Uterus (tissue), 4 donors: ENCODE data around the gene PLA2G4B. TPM values are rescaled to one million over a fixed set of nuclear protein-coding genes. Genes with fewer than 3 reads are reported as not detected.

Source experiments
- DNase-seq, 2 donors: peaks; one replicate each; pipeline ENCODE4 v3.0.0-alpha.2; 2019 to 2020
- H3K27ac ChIP-seq, 2 donors: fragments of 200-600 bp; sonication (generic); 1 replicate in 1 of 2; 2 replicates in 1 of 2; pipeline ENCODE4 v1.5.1; 2016 to 2018
- H3K27me3 ChIP-seq, 2 donors: fragments of 200-600 bp; sonication (generic); one replicate each; pipeline ENCODE4 v1.5.1; 2018 to 2019; ENCODE audit warnings: control low read depth in 1 of 2
- H3K36me3 ChIP-seq, 2 donors: fragments of 200-600 bp; sonication (generic); one replicate each; pipeline ENCODE4 v1.5.1; 2019; ENCODE audit warnings: control low read depth in 1 of 2
- H3K4me1 ChIP-seq, 2 donors: fragments of 200-600 bp; sonication (generic); one replicate each; pipeline ENCODE4 v1.5.1; 2018 to 2019; ENCODE audit warnings: control low read depth in 1 of 2
- H3K4me3 ChIP-seq, 2 donors: fragments of 200-600 bp; sonication (generic); 1 replicate in 1 of 2; 2 replicates in 1 of 2; pipeline ENCODE4 v1.5.1; 2018 to 2019; ENCODE audit warnings: mild to moderate bottlenecking in 1 of 2
- H3K9me3 ChIP-seq, 2 donors: fragments of 200-600 bp; sonication (generic); one replicate each; pipeline ENCODE4 v1.5.1; 2019; ENCODE audit warnings: control low read depth in 1 of 2
- CTCF ChIP-seq, 4 experiments: fragments of 200-600 bp in 2 of 4; fragments of 450-650 bp in 2 of 4; sonication (generic) in 2 of 4; IDR thresholded peaks; one replicate each; pipeline ENCODE4 v1.5.1; 2016 to 2019; ENCODE audit warnings: antibody characterized with exemption in 4 of 4, mild to moderate bottlenecking in 2 of 4, moderate library complexity in 1 of 4
- POLR2A ChIP-seq, 2 donors: fragments of 450-650 bp; IDR thresholded peaks; one replicate each; pipeline ENCODE4 v1.6.1; 2016; ENCODE audit warnings: antibody characterized with exemption in 2 of 2, mild to moderate bottlenecking in 1 of 2, moderate library complexity in 1 of 2
- intact Hi-C: fragments of 100-400 bp; cut with DNase I; formaldehyde crosslinking; loops from one replicate; pipeline ENCODE4 v1.15.1; 2023; ENCODE audit warnings: low total_unique reads
- total RNA-seq, 4 donors: library from RNA; depleted of rRNA in 3 of 4; stranded (reverse); fragments of >200 nt in 3 of 4; gene quantifications; one replicate each; pipeline versions ENCODE4 v1.1.0 to v1.2.4, GENCODE V29; 2014 to 2023
- donor health status: DM: yes; HTN: yes; CAD: no.

Gene PLA2G4B
- total RNA-seq, 4 donors from 2014 or later: 3.5 to 91.2 (median 7.1) TPM

- H3K27ac ChIP-seq: no peak overlapping the region
- no peak for TF ChIP-seq CTCF (IDR thresholded peaks at IDR 0.05)
- TF ChIP-seq POLR2A (IDR thresholded peaks at IDR 0.05): no peak
- DNase-seq: no peak
- H3K4me3 ChIP-seq: no peak overlapping the region
- H3K9me3 ChIP-seq: no peaks in the 10 kb centered on the region
- no peaks in the 10 kb centered on the region for H3K4me1 ChIP-seq
- no peaks in the 10 kb centered on the region for H3K36me3 ChIP-seq
- intact Hi-C loops: no loop called here
- no peaks in the 10 kb centered on the region for H3K27me3 ChIP-seq
These were observed 10.0 kb downstream of the PLA2G4B start for GRCh38 chr15:41848631-41849030.

GRCh38 chr15:41849204-41849603, 10.6 kb downstream of the PLA2G4B start:
- Histone ChIP-seq H3K27ac (no peak overlapping the region), H3K36me3 (no peaks in the 10 kb centered on the region), H3K4me3 (no peak overlapping the region), H3K27me3 (no peaks in the 10 kb centered on the region), H3K4me1 (no peaks in the 10 kb centered on the region), H3K9me3 (no peaks in the 10 kb centered on the region)
- TF ChIP-seq POLR2A (IDR thresholded peaks at IDR 0.05): no peak
- TF ChIP-seq CTCF (IDR thresholded peaks at IDR 0.05): no peak
- intact Hi-C loops: no loop called here
- DNase-seq: no peak

- intact Hi-C loops: loop anchor here (10.0 kb wide), 1 partner anchor 65 kb away; no protein-coding TSS in a partner anchor
- H3K36me3 ChIP-seq: no peaks in the 10 kb centered on the region
- no peak for DNase-seq
These were observed 11.2 kb downstream of the PLA2G4B start for GRCh38 chr15:41849861-41850260.

GRCh38 chr15:41850482-41851166, 12.0 kb downstream of the PLA2G4B start:
- intact Hi-C loops: loop anchor here (10.0 kb wide), 1 partner anchor 64 kb away; no protein-coding TSS in a partner anchor
- no peak for DNase-seq
- Histone ChIP-seq H3K4me1 (no peaks in the 10 kb centered on the region), H3K27ac (no peak overlapping the region), H3K36me3 (no peaks in the 10 kb centered on the region), H3K27me3 (no peaks in the 10 kb centered on the region), H3K9me3 (no peaks in the 10 kb centered on the region), H3K4me3 (no peak overlapping the region)
- TF ChIP-seq CTCF (IDR thresholded peaks at IDR 0.05) (no peak), POLR2A (IDR thresholded peaks at IDR 0.05) (no peak)

More at GRCh38 chr15:41849861-41850260, 11.2 kb downstream of the PLA2G4B start:
- H3K27ac ChIP-seq: no peak overlapping the region
- no peaks in the 10 kb centered on the region for H3K9me3 ChIP-seq
- no peak overlapping the region for H3K4me3 ChIP-seq
- H3K27me3 ChIP-seq: no peaks in the 10 kb centered on the region
- TF ChIP-seq POLR2A (IDR thresholded peaks at IDR 0.05): no peak
- no peak for TF ChIP-seq CTCF (IDR thresholded peaks at IDR 0.05)
- H3K4me1 ChIP-seq: no peaks in the 10 kb centered on the region

- intact Hi-C loops: loop anchor here (10.0 kb wide), 1 partner anchor 64 kb away; no protein-coding TSS in a partner anchor
- no peak for DNase-seq
- H3K4me3 ChIP-seq: no peak overlapping the region
- no peaks in the 10 kb centered on the region for H3K27me3 ChIP-seq
- no peaks in the 10 kb centered on the region for H3K4me1 ChIP-seq
- no peak overlapping the region for H3K27ac ChIP-seq
- TF ChIP-seq CTCF (IDR thresholded peaks at IDR 0.05): no peak
- TF ChIP-seq POLR2A (IDR thresholded peaks at IDR 0.05): no peak
- H3K9me3 ChIP-seq: no peaks in the 10 kb centered on the region
- no peaks in the 10 kb centered on the region for H3K36me3 ChIP-seq
These were observed 12.5 kb downstream of the PLA2G4B start for GRCh38 chr15:41851167-41851523.
